PC-3 (cell line): ENCODE results near the gene HMCN2. TPM values are rescaled to one million over a fixed set of nuclear protein-coding genes. Genes with fewer than 3 reads are reported as not detected.

ENCODE experiments used
- ATAC-seq: fragments of 200-7000 bp; cut with Tn5 transposase; 2 replicates; pipeline ENCODE4 v1.9.1; 2020; ENCODE audit warnings: mild to moderate bottlenecking, moderate library complexity
- BruUV-seq: library from RNA; stranded (reverse); fragments of 400-500 nt; replicated peaks from 2 replicates; lab custom pipeline; 2021; lab: Mats Ljungman, UMichigan
- CTCF ChIA-PET: fragments of 300-600 bp; sonication (Branson Sonifier 250); formaldehyde crosslinking; loops from one replicate; lab custom pipeline; 2022; ENCODE audit warnings: antibody characterized with exemption; lab: Charles Lee
- POLR2A ChIA-PET: fragments of 300-600 bp; sonication (Branson Sonifier 250); formaldehyde crosslinking; loops from one replicate; lab custom pipeline; 2022; ENCODE audit warnings: antibody characterized with exemption; ENCODE audit not compliant: unreplicated experiment; lab: Charles Lee
- DNase-seq: peaks from one replicate; pipeline ENCODE4 v3.0.0-alpha.2; 2015
- H2AFZ ChIP-seq: fragments of 300-600 bp; sonication (generic); 2 replicates; pipeline ENCODE4 v1.6.0; 2016; ENCODE audit warnings: antibody characterized with exemption, low read length
- H3F3A ChIP-seq: fragments of 300-600 bp; sonication (generic); one replicate; pipeline ENCODE4 v1.6.0; 2017; ENCODE audit warnings: antibody characterized with exemption, low read length, control low read depth, mild to moderate bottlenecking; ENCODE audit not compliant: unreplicated experiment
- H3K27ac ChIP-seq: fragments of 300-600 bp; sonication (generic); 2 replicates; pipeline ENCODE4 v1.5.1; 2016; ENCODE audit warnings: mild to moderate bottlenecking, low read length
- H3K27me3 ChIP-seq: fragments of 300-600 bp; sonication (generic); 2 replicates; pipeline ENCODE4 v1.6.1; 2016; ENCODE audit warnings: low read length, mixed read lengths
- H3K36me3 ChIP-seq: fragments of 300-600 bp; sonication (generic); 2 replicates; pipeline ENCODE4 v1.6.1; 2016; ENCODE audit warnings: low read depth, mixed run types, low read length, mixed read lengths
- H3K4me1 ChIP-seq: fragments of 300-600 bp; sonication (generic); 2 replicates; pipeline ENCODE4 v1.5.1; 2016; ENCODE audit warnings: low read length; ENCODE audit not compliant: insufficient read depth
- H3K4me2 ChIP-seq: fragments of 300-600 bp; sonication (generic); 2 replicates; pipeline ENCODE4 v1.6.0; 2016; ENCODE audit warnings: low read length
- H3K4me3 ChIP-seq: fragments of 300-600 bp; sonication (generic); 2 replicates; pipeline ENCODE4 v1.5.1; 2016; ENCODE audit warnings: mild to moderate bottlenecking, low read length, mixed read lengths
- H3K79me2 ChIP-seq: fragments of 300-600 bp; sonication (generic); 2 replicates; pipeline ENCODE4 v1.6.1; 2017; ENCODE audit warnings: low read length, mixed read lengths
- H3K9ac ChIP-seq: fragments of 300-600 bp; sonication (generic); 2 replicates; pipeline ENCODE4 v1.6.0; 2016; ENCODE audit warnings: mild to moderate bottlenecking, low read length
- H3K9me2 ChIP-seq: fragments of 300-600 bp; sonication (generic); replicated peaks from 2 replicates; pipeline ENCODE4 v1.6.1; 2016; ENCODE audit warnings: mixed run types, low read length, mixed read lengths
- H3K9me3 ChIP-seq: fragments of 300-600 bp; sonication (generic); 2 replicates; pipeline ENCODE4 v1.6.1; 2016; ENCODE audit warnings: low read length, mixed read lengths
- H4K20me1 ChIP-seq: fragments of 300-600 bp; sonication (generic); 2 replicates; pipeline ENCODE4 v1.6.1; 2016; ENCODE audit warnings: low read length, mixed read lengths
- EZH2 ChIP-seq: fragments of 300-600 bp; sonication (generic); IDR thresholded peaks from one replicate; pipeline ENCODE4 v1.6.1; 2017; ENCODE audit warnings: antibody characterized with exemption, mild to moderate bottlenecking, low read length; ENCODE audit not compliant: unreplicated experiment
- EZH2phosphoT487 ChIP-seq: fragments of 300-600 bp; sonication (generic); IDR thresholded peaks from 2 replicates; pipeline ENCODE4 v1.6.1; 2018; ENCODE audit warnings: mild to moderate bottlenecking, antibody characterized with exemption, low read length, borderline replicate concordance
- intact Hi-C: fragments of 100-400 bp; cut with micrococcal nuclease; formaldehyde crosslinking; loops from 2 replicates; pipeline ENCODE4 v1.9.0; 2023
- total RNA-seq: library from RNA; depleted of rRNA; stranded (reverse); fragments of >200 nt; gene quantifications from 2 replicates; pipeline ENCODE4 v1.2.3, GENCODE V29; 2014
- TF ChIP-seq, protein P1 (sequence below): fragments of 300-600 bp; sonication (generic); conservative IDR thresholded peaks from 2 replicates; pipeline ENCODE4 v1.5.1; 2017; ENCODE audit warnings: antibody characterized with exemption, low read depth, mild to moderate bottlenecking, low read length

HMCN2 gene
- total RNA-seq, 1 experiment from 2014 or later = 0.11 TPM

DNA sequence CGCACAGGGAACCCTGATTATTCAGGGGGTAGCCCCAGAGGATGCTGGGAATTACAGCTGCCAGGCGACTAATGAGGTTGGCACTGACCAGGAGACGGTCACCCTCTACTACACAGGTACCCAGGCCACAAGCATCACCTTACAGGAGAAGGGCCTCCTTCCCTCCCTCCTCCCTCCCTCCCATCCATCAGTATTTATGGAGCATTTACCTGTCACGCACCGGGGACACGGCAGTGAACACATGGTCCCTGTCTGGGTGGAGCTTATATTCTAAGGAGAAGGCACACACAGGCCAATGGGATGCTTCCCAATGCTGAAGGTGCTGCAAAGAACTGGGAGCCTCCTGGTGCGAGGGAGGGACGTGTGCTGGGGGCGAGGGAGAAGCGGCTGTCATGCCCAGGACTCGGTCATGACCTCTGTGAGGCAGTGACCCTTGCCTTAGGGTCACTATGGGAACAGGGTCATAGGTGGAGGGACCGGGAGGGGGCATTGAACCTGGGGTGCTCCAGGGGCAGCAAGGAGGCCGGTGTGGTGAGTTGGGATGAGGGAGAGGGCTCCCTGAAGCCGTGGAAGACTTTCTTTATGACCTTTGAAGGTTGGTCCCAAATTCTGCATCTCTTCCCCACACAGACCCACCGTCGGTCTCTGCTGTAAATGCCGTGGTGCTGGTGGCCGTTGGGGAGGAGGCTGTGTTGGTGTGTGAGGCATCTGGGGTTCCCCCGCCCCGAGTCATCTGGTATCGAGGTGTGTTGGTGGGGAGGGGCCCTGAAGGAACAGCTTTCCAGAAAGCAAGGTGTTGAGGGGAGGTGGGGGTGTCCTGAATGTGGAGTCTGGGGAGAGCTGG lies 41.5 kb downstream of the HMCN2 start:
- ChIA-PET CTCF (no interaction called here), POLR2A (no interaction called here)
- intact Hi-C loops = no loop called here
- DNase-seq = no peak
- no peak overlapping the region for H3K4me2 ChIP-seq
- no peaks in the 10 kb centered on the region for H3K9me3 ChIP-seq
- H3K4me3 ChIP-seq = no peak overlapping the region
- no peaks in the 10 kb centered on the region for H3K36me3 ChIP-seq
- no TSS peak for BruUV-seq
- no peaks in the 10 kb centered on the region for H4K20me1 ChIP-seq
- H3K79me2 ChIP-seq = no peaks in the 10 kb centered on the region
- no peaks in the 10 kb centered on the region for H3F3A ChIP-seq
- no peak overlapping the region for H3K9ac ChIP-seq
- no peaks in the 10 kb centered on the region for H3K27me3 ChIP-seq
- H3K9me2 ChIP-seq = no peaks in the 10 kb centered on the region
- no peaks in the 10 kb centered on the region for H3K4me1 ChIP-seq
- no peak overlapping the region for H3K27ac ChIP-seq
- no peak overlapping the region for H2AFZ ChIP-seq
- TF ChIP-seq EZH2phosphoT487 (no peak), EZH2 (no peak)
- TF ChIP-seq, protein P1, sequence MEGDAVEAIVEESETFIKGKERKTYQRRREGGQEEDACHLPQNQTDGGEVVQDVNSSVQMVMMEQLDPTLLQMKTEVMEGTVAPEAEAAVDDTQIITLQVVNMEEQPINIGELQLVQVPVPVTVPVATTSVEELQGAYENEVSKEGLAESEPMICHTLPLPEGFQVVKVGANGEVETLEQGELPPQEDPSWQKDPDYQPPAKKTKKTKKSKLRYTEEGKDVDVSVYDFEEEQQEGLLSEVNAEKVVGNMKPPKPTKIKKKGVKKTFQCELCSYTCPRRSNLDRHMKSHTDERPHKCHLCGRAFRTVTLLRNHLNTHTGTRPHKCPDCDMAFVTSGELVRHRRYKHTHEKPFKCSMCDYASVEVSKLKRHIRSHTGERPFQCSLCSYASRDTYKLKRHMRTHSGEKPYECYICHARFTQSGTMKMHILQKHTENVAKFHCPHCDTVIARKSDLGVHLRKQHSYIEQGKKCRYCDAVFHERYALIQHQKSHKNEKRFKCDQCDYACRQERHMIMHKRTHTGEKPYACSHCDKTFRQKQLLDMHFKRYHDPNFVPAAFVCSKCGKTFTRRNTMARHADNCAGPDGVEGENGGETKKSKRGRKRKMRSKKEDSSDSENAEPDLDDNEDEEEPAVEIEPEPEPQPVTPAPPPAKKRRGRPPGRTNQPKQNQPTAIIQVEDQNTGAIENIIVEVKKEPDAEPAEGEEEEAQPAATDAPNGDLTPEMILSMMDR = no peak
- ATAC-seq = no peak

DNA sequence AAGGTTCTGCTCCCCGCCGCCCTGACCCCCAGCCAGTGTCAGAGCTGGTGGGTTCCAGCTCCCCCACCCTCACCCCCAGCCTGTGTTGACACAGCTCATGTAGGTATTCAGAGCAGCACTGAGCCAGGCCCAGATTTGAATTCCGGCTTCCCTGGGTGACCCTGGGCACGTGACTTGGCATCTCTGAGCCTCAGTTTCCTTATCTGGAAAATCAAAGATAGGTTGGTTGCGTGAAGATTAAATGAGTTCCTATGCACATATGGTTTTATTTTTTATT lies 42.0 kb downstream of the HMCN2 start:
- H3K4me3 ChIP-seq = no peak overlapping the region
- ChIA-PET CTCF (no interaction called here), POLR2A (no interaction called here)
- H3K79me2 ChIP-seq = no peaks in the 10 kb centered on the region
- no peaks in the 10 kb centered on the region for H3K36me3 ChIP-seq
- TF ChIP-seq, protein P1 = no peak
- TF ChIP-seq EZH2phosphoT487 (no peak), EZH2 (no peak)
- H3K9me3 ChIP-seq = no peaks in the 10 kb centered on the region
- no TSS peak for BruUV-seq
- no peak overlapping the region for H3K27ac ChIP-seq
- H3K4me1 ChIP-seq = no peaks in the 10 kb centered on the region
- no peaks in the 10 kb centered on the region for H3F3A ChIP-seq
- no peak overlapping the region for H3K9ac ChIP-seq
- DNase-seq (no peak), ATAC-seq (no peak)
- H3K4me2 ChIP-seq = no peak overlapping the region
- no peak overlapping the region for H2AFZ ChIP-seq
- H3K9me2 ChIP-seq = no peaks in the 10 kb centered on the region
- H4K20me1 ChIP-seq = no peaks in the 10 kb centered on the region
- intact Hi-C loops = no loop called here
- H3K27me3 ChIP-seq = no peaks in the 10 kb centered on the region

DNA sequence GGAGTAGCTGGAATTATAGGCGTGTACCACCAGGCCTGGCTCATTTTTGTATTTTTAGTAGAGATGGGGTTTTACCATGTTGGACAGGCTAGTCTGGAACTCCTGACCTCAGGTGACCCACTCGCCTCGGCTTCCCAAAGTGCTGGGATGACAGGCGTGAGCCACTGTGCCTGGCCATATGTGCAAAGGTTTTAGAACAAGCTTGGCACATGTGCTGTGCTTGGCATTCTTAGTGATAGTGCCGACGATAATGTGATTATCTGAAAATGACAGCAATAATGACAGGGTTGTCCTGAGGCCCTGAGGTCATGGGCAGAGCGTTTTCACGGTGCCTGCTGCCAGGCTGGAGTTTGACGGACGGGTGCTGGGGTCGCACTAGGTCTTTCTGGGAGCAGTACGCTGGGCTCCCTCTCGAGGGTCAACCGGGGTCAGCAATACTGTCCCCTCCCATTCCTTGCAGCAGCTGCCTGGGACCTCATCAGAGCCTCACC lies 42.6 kb downstream of the HMCN2 start:
- Histone ChIP-seq H2AFZ (no peak overlapping the region), H3K27me3 (no peaks in the 10 kb centered on the region), H3K27ac (no peak overlapping the region), H3K4me3 (no peak overlapping the region), H3K9me2 (no peaks in the 10 kb centered on the region), H3K4me2 (no peak overlapping the region), H3K4me1 (no peaks in the 10 kb centered on the region), H3F3A (no peaks in the 10 kb centered on the region), H3K79me2 (no peaks in the 10 kb centered on the region), H4K20me1 (no peaks in the 10 kb centered on the region), H3K36me3 (no peaks in the 10 kb centered on the region), H3K9ac (no peak overlapping the region), H3K9me3 (no peaks in the 10 kb centered on the region)
- BruUV-seq = no TSS peak
- no peak for TF ChIP-seq EZH2
- TF ChIP-seq EZH2phosphoT487 = no peak
- TF ChIP-seq, protein P1 = no peak
- ATAC-seq (no peak), DNase-seq (no peak)
- intact Hi-C loops = no loop called here
- ChIA-PET CTCF (no interaction called here), POLR2A (no interaction called here)
